ENCODE data around the gene ELMO2. TPM values are rescaled to one million over a fixed set of nuclear protein-coding genes. Genes with fewer than 3 reads are reported as not detected.

ELMO2 gene
- total RNA-seq, 4 donors from 2014 or later, result 13.5 to 30.0 (median 22.1) TPM

GRCh38 chr20:46430921-46431712 lies 24.7 kb upstream of the ELMO2 start:
- 84 to 91% methylated on average over 7 to 15 of the region's 15 CpGs for WGBS, 2 donors (ENCODE audit: low coverage in 1 of 2)

DNA sequence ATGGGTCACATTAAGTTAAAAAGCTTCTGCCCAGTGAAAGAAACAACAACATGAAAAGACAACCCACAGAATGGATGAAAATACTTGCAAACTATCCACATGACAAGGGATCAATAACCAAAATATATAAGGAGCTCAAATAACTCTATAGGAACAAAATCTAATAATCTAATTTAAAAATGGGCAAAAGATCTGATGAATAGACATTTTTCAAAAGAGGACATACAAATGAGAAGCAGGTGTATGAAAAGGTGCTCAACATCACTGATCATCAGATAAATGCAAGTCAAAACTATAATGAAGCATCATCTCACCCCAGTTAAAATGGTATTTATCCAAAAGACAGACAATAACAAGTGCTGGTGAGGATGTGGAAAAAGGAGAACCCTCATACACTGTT lies 21.0 kb upstream of the ELMO2 start:
- no peaks in the 10 kb centered on the region for H3K36me3 ChIP-seq
- H3K4me1 ChIP-seq, result no peaks in the 10 kb centered on the region
- H3K4me3 ChIP-seq, result no peak overlapping the region
- H3K9me3 ChIP-seq, result no peaks in the 10 kb centered on the region
- peaks cover 70% of the 10 kb centered on the region for H3K27me3 ChIP-seq
- TF ChIP-seq EP300 (IDR thresholded peaks at IDR 0.05; ENCODE audit: low read depth) (no peak), POLR2A (IDR thresholded peaks at IDR 0.05) (no peak), POLR2AphosphoS5 (IDR thresholded peaks at IDR 0.05) (no peak)
- TF ChIP-seq, protein P1, sequence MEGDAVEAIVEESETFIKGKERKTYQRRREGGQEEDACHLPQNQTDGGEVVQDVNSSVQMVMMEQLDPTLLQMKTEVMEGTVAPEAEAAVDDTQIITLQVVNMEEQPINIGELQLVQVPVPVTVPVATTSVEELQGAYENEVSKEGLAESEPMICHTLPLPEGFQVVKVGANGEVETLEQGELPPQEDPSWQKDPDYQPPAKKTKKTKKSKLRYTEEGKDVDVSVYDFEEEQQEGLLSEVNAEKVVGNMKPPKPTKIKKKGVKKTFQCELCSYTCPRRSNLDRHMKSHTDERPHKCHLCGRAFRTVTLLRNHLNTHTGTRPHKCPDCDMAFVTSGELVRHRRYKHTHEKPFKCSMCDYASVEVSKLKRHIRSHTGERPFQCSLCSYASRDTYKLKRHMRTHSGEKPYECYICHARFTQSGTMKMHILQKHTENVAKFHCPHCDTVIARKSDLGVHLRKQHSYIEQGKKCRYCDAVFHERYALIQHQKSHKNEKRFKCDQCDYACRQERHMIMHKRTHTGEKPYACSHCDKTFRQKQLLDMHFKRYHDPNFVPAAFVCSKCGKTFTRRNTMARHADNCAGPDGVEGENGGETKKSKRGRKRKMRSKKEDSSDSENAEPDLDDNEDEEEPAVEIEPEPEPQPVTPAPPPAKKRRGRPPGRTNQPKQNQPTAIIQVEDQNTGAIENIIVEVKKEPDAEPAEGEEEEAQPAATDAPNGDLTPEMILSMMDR (IDR thresholded peaks at IDR 0.05), result no peak
- no peak for DNase-seq
- intact Hi-C loops (cut with DNase I; ENCODE audit: low total_unique reads) (no loop called here), in situ Hi-C loops (cut with MboI; ENCODE audit: low pct_ligation_motif_present in 1 of 4, low pct_unique_long_range_greater_than_20kb in 1 of 4, low sequenced_read_pairs in 3 of 4) (no loop called here)
- no peak overlapping the region for H3K27ac ChIP-seq

More at GRCh38 chr20:46430921-46431712, 24.7 kb upstream of the ELMO2 start:
- Histone ChIP-seq H3K4me3 (no peak overlapping the region), H3K9me3 (no peaks in the 10 kb centered on the region), H3K27ac (no peak overlapping the region), H3K36me3 (no peaks in the 10 kb centered on the region), H3K4me1 (no peaks in the 10 kb centered on the region), H3K27me3 (peaks cover 53% of the 10 kb centered on the region)
- intact Hi-C loops (cut with DNase I; ENCODE audit: low total_unique reads) (no loop called here), in situ Hi-C loops (cut with MboI; ENCODE audit: low pct_ligation_motif_present in 1 of 4, low pct_unique_long_range_greater_than_20kb in 1 of 4, low sequenced_read_pairs in 3 of 4) (no loop called here)
- TF ChIP-seq, protein P1 (IDR thresholded peaks at IDR 0.05), result no peak
- TF ChIP-seq POLR2AphosphoS5 (IDR thresholded peaks at IDR 0.05) (no peak), POLR2A (IDR thresholded peaks at IDR 0.05) (no peak), EP300 (IDR thresholded peaks at IDR 0.05; ENCODE audit: low read depth) (no peak)
- no peak for DNase-seq

DNA sequence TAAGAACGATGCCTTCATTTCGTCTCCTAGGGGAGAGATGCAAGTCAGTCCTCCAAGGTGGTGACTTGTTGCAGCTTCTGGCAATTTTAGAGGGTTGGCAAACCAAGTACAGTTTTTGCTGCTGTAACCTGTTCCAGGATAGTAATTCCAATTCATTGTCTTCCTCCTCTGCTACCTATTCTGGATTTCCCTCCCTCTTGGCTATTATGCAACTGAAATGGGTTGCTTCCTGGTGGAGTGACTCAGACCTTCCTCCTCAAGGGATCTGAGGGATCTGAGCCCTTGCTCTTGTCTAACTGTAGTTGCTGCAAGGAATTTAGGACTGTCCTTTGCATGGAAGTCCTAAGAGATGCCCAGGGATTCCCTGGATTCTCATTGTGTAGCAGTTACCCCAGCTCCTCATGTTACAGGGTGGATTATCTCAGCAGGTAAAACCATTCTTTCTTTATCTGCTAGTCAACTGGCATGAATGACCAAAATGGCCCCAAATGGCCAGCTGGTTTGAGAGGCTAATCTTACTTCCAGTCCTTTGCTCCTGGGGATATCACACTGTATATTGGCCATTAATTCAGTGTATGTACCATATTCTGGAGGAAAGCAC lies 17.6 kb upstream of the ELMO2 start:
- TF ChIP-seq POLR2A (IDR thresholded peaks at IDR 0.05), result no peak
- TF ChIP-seq, protein P1 (IDR thresholded peaks at IDR 0.05), result no peak
- TF ChIP-seq POLR2AphosphoS5 (IDR thresholded peaks at IDR 0.05), result no peak
- no peak for TF ChIP-seq EP300 (IDR thresholded peaks at IDR 0.05; ENCODE audit: low read depth)
- 98% methylated on average over 2 of the region's 2 CpGs; no CpG with 5 or more reads in 1 of the 2 donors for WGBS, 2 donors (ENCODE audit: low coverage in 1 of 2)
- in situ Hi-C loops (cut with MboI; ENCODE audit: low pct_ligation_motif_present in 1 of 4, low pct_unique_long_range_greater_than_20kb in 1 of 4, low sequenced_read_pairs in 3 of 4), result no loop called here

DNA sequence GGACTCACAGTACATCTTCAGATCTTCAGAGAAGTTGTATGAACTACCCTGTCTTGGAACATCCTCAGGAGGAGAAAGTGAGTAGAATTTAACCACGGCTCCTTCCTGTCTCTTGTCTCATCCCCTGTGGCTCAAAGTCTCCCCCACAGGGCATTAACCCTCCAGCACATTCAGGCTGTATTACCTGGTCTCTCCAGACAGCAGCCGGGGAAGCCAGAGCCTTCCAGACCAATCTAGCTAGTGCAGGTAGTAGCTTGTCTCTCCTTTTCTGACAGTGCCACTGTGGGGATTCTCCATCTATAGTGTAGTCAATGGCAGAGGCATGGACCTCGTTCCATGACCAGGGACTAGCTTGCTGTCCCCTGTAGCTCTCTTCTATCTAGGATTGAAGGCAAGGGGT lies 16.9 kb upstream of the ELMO2 start:
- TF ChIP-seq EP300 (IDR thresholded peaks at IDR 0.05; ENCODE audit: low read depth) (no peak), POLR2A (IDR thresholded peaks at IDR 0.05) (no peak), POLR2AphosphoS5 (IDR thresholded peaks at IDR 0.05) (no peak)
- TF ChIP-seq, protein P1 (IDR thresholded peaks at IDR 0.05), result no peak
- DNase-seq, result no peak
- Histone ChIP-seq H3K4me3 (no peak overlapping the region), H3K27ac (no peak overlapping the region), H3K27me3 (peaks cover 56% of the 10 kb centered on the region), H3K9me3 (no peaks in the 10 kb centered on the region), H3K4me1 (no peaks in the 10 kb centered on the region), H3K36me3 (no peaks in the 10 kb centered on the region)
- in situ Hi-C loops (cut with MboI; ENCODE audit: low pct_ligation_motif_present in 1 of 4, low pct_unique_long_range_greater_than_20kb in 1 of 4, low sequenced_read_pairs in 3 of 4), result no loop called here
- WGBS, 2 donors (ENCODE audit: low coverage in 1 of 2), result 83% methylated on average over 3 of the region's 3 CpGs; no CpG with 5 or more reads in 1 of the 2 donors
- intact Hi-C loops (cut with DNase I; ENCODE audit: low total_unique reads), result no loop called here

More for the DNA sequence above, 17.6 kb upstream of the ELMO2 start:
- Histone ChIP-seq H3K4me3 (no peak overlapping the region), H3K27ac (no peak overlapping the region), H3K9me3 (no peaks in the 10 kb centered on the region), H3K27me3 (peaks cover 62% of the 10 kb centered on the region), H3K4me1 (no peaks in the 10 kb centered on the region), H3K36me3 (no peaks in the 10 kb centered on the region)
- DNase-seq, result no peak
- intact Hi-C loops (cut with DNase I; ENCODE audit: low total_unique reads), result no loop called here

All from transverse colon (tissue), 4 donors.